HG02938 (cell line): ENCODE results near the gene MRPL22.
"Not testable (repeated sequence)": the region's sequence is repeated elsewhere in the genome, so short reads cannot be mapped to it uniquely, and the experiment has no call there.

Source experiments
- ATAC-seq: cut with Tn5 transposase; IDR thresholded peaks from one replicate; pipeline ENCODE4 v1.9.1; 2021; ENCODE audit warnings: mild to moderate bottlenecking, moderate library complexity; ENCODE audit not compliant: unreplicated experiment

The MRPL22 gene

DNA sequence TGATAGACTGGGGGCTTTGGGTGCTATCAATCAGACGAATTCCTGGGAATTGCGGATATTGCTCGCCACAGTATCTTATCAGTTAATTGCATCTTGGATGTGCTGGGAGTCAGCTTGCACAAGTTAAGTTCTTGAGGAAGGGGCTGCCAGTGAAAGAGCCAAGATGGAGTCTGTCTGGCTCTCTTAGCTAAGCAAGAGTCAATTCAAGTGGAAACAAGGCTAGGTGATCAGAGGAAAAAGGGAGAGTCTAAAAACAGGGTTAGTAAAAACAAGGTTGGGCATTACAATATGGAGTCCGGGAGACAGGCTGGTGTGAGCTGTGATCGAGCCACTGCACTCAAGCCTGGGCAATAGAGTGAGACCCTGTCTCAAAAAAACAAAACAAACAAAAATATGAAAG lies 1.5 kb upstream of the MRPL22 start:
- not testable (repeated sequence) for ATAC-seq

DNA sequence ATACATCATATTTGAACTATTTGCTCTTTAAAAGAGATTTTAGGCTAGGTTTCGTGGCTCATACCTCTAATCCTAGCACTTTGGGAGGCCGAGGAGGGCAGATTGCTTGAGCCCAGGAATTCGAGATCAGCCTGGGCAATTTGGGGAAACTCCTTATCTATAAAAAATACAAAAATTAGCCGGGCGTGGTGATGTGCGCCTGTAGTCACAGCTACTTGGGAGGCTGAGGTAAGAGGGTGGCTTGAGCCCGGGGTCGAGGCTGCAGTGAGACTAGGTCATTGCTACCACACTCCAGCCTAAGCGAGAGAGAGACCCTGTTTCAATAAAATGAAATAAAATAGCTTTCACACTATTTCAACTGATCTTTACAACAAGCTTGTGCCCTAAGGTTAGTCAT lies 500 bp upstream of the MRPL22 start:
- ATAC-seq, result no peak

DNA sequence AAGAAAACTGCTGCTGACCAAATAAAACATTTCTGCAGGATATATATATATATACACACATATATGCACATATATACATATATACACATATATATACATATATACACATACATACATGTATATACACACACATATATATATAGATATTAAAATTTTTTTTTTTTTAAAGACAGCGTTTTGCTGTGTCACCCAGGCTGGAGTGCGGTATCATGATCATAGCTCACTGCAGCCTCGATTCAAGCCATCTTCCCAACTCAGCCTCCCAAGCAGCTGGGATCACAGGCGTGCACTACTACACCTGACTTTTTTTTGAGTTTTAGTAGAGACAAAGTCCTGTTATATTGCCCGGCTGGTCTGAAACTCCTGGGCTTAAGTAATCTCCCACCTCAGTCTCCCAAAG lies 2.7 kb downstream of the MRPL22 start:
- ATAC-seq, result no peak

DNA sequence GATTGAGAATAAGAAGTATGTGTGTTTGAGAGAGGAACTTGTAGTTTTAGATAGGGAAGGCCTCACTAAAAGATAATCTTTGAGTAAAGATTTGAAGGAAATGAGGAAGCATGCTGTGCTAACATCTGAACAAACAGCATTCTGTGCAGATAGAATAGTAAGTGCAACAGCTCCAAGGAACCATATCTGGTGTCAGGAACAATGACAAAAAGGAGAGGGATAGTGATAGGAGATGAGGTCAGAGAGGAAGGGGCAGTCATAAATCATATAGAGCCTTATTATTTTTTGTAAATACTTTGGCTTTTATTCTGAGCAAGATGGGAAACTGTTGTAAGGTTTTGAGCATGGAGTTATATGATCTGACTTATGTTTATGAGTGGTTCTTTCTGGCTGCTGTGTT lies 3.8 kb downstream of the MRPL22 start:
- ATAC-seq, result no peak

DNA sequence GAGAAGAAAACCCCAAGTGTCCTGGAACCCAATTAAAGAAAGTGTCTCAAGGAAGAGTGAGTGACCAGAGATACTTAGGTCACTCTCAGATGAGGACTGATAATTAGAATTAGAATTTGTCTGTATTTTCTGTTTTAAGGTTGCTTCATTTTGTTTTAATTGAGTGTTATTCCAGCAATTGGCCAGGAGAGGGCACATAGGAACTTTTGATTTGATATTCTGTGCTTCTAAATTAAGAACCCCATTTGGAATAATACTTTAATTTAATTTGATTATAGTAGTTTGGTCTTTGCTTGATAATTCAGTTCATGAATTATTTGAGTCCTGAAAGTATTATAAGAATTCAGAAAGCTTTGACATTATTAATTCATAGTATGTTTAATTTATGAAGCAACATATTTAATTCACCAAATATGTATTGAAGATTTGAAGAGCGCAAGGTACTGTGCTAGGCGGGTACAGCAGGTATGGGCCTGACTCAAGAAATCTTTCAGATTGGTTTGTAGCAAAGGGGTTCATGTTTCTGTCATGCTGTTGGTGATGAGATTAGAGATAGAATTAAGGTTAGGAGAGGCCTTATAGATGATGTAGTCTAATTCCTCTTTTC lies 4.9 kb downstream of the MRPL22 start:
- ATAC-seq, result no peak

DNA sequence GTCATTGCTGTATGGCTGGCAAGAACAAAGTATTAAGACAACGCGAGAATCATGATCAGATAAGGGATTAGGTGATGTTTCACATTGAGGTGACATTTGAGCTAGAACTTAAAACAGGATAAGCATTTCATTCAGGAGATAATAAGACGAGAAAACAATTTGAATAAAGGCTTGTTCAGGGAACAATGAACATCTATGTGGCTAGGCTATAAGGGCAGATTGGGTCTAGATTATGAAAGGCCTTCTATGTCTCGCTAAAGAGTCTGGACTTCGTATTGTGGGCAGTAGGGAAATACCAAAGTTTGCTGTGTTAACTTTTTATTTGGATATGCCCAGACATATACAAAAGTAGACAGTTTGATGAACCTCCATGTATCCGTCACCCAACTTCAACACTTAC lies 6.9 kb downstream of the MRPL22 start:
- ATAC-seq, result no peak

DNA sequence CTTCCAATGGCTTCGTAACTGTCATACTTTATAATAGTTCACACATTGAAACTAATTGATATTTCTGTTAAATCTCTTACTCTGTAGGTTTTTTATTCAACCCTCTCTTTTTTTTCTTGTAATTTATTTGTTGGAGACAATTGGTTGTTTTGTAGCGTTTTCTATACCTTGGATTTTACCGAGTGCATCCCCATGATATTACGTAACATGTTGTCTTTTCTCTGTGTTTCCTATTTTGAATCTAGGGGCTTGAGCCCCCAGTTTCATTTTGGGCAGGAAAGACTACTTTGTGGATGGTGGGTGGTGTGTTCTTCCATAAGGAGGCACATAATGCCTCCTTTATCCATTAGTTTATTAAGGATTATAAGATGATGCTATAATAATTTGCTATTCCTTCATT lies 7.4 kb downstream of the MRPL22 start:
- no peak for ATAC-seq

DNA sequence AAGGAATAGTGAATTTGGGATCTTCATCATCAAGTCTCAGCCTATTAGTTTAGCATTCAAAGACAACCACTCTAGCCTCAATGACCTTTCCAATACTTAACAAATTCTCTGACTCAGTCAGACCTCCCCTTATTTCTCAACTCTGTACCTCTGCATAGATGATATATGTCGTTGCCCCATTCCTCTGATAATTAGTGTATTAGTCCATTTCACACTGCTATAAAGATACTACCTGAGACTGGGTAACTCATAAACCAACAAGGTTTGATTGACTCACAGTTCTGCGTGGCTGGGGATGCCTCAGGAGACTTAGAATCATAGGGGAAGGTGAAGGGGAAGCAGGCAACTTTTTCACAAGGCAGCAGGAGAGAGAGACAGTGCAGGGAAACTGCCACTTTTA lies 8.9 kb downstream of the MRPL22 start:
- no peak for ATAC-seq

DNA sequence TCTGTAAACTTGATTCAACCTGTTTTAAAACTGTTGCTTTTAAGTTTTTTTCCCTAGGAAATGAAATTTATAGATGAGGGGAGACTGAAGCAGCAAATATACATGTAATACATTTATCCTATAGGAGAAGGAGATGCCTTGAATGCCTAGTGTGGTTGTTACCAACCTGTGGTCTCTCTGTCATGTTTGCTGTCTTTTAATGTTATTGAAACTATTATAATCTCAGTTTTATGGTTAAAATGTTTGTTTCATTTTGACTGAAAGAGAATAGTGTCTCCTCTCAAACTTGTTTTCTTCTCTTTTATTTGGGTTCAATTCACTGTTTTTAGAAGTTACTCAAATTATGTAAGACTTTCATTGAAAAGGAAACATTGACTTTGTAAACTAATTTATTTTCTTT lies 15.8 kb downstream of the MRPL22 start:
- no peak for ATAC-seq

DNA sequence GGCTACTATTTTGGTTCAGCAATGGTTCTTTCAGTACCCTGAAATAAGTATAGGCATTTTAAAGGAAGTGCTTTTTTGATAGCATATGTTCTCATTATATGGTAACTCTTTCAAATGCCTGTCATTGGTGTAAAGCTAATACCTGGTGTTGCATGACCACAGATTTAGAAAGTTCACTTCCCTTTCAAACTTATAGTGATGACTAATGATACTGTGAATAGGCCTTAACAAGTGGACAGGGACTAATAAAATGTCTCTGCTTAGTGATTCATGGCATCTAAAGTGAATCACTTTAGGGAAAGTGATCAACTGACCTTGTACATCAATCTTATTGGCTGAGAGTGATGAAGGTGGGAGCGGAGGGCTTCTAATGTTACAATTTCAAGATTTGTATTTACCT lies 21.6 kb downstream of the MRPL22 start:
- peak; percentile 100 for ATAC-seq

DNA sequence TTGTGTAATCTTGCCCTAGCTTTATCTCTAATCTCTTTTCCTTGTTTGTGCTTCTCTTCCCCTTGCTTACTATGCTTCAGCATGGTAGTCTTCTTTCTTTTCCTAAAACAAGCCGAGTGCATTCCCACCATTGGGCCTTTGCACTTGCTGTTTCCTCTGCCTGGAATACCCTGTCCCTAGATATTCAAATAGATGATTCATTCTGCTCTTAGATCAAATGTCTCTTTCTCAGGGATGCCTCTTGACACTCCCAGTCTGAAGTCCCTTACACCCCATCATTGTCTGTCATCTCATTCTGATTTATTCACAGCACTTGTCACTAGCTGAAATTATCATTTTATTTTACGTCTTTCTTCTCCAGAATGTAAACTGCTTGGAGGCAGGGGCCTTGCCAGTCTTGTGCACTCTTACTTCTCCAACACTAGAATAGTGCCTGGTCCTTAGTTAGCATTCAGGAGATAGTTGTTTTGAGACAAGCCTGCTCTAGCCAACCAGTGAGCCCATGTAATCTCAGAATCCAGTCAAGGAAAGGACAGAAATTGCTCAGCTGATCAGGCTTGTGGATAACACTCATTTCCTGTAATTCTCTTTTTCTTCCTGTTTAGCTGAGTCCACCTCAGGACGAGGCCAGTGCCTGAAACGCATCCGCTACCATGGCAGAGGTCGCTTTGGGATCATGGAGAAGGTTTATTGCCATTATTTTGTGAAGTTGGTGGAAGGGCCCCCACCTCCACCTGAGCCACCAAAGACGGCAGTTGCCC lies 25.4 kb downstream of the MRPL22 start:
- no peak for ATAC-seq

DNA sequence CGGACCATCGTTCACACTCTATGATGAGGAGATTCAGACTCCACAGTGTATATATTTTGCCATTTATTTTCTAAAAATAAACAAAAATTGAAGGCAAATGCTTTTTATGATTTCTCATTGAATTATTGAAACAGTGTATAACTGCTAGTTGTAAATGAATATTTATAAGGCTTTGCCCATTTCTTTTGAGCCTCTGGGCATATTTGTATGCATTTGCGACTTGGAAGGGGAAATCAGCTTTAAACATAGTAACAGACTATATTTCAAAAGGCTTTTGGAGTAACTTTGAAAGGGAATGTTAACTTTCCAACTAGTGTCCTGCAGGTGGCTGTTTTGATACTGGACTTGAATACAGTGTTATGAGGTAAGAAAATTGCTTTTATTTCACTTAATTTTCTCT lies 26.0 kb downstream of the MRPL22 start:
- ATAC-seq, result no peak

DNA sequence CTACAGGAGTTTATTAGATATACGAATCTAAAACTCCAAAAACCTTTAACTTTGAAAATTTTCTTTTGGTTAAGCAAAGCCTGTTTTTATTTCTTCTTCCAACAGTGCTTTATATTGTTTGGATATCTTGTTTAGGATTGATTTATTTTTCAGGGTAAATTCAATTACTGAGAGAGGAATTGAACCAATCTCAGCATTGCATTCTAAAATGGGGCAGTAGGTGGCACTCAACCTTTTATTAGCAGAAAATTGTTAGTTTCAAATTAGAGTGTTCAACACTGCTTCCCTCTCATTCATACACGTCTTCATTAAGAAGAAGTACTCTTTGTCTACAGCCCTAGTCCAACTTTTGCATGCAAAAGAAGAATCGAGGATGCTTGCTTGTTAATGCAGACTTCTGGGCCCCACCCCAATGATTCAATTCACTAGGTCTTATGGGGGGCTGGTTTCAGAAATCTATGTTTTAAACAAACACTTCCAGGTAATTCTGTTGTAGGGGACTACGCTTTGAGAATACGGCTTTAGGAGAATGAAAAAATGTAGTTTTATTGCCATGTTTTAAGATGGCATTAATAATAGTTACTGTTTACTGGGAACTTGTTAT lies 26.6 kb downstream of the MRPL22 start:
- no peak for ATAC-seq

DNA sequence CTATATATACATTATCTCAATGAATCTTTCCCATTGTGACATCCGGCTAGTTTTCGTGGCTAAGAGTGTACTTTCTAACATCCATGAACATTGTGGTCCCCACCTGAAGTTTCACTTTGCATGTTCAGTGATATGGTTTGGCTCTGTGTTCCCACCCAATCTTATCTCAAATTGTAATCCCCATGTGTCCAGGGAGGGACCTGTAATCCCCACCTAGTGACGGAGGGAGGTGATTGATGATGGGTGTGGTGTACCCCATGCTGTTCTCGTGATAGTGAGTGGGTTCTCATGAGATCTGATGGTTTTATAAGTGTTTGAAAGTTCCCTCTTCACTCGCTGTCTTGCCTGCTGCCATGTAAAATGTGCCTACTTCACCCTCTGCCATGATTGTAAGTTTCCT lies 28.1 kb downstream of the MRPL22 start:
- ATAC-seq, result no peak

DNA sequence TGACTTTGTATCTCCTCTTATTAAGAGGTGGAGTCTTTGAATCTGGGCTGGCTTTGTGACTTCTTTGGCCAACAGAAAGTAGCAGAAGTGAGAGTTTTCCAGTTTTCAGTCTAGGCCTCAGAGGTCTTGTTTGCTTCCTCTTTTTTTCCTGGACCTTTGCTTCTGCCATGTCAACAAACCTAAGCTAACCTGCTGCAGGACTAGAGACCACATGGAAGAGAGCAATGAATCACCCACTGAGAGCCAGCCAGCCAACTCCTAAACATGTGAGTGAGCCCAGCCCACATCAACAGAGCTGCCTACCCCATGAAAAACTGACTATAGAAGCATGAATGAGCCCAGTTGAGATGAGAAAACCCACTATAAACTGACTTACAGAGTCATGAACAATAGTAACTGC lies 29.9 kb downstream of the MRPL22 start:
- no peak for ATAC-seq

DNA sequence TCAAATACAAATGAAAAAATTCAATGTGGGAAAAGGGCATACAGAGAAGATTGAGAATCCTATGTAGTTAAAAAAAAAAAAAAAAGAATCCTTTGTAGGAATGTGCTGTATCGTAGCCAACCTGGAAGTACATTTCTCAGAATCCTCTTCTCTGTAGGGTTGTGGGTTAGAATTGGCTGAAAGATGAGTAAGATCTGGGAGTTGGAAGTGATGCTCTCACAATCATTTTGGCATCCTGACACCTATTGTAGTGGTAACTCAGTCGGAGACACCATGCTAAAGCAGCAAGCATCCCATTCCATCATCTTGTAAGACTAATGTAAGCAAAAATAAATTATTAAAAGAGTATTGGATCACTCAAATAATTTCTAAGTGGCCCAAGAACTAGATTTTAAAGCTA lies 30.6 kb downstream of the MRPL22 start:
- no peak for ATAC-seq

DNA sequence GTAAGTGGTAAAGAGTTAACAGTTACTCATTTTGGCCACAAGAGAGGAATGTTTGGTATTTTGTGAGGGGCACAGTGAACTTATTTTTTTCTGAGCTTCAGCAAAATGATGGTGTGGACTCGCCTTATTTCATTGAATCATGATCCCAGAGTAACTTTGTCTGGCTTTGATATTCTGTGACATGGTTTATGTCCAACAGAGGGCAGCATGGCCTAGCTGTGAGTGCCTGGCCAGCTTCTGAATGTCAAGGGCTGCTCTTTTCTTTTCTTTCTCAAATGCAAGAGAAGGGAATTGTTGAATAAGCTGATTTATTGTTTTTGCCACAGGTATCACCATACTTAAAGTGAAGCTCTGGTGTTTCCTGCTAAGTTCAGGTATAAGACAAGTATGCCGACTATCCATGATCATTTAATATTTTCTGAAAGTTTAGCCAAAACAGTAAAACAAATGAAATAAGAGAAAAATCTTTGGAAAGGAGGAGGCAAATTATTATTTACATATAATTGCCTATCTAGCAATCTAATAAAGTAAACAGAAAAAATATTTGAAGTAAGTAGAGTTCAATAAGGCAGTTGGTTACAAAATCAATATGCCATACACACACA lies 31.7 kb downstream of the MRPL22 start:
- no peak for ATAC-seq

DNA sequence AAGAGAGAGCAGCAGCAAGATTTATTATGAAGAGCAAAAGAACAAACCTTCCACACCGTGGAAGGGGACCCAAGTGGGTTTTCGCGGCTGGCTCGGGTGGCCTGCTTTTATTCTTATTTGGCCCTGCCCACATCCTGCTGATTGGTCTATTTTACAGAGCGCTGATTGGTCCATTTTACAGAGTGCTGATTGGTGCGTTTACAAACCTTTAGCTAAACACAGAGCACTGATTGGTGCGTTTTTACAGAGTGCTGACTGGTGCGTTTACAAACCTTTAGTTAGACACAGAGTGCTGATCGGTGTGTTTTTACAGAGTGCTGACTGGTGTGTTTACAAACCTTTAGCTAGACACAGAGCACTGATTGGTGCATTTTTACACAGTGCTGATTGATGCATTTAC lies 35.2 kb downstream of the MRPL22 start:
- not testable (repeated sequence) for ATAC-seq

DNA sequence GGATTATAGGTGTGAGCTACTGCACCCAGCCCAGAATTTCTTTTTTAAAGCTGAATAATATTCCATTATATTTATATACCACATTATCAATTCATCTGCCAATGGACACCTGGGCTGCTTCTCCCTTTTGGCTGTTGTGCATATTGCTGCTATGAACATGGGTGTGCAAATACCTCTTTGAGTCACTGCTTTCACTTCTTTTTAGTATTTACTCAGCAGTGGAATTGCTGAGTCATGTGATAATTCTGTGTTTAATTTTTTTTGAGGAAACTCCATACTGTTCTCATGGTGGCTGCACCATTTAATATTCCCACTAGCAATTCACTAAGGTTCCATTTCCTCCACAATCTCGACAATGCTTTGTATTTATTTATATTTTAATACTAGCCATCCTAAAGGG lies 36.5 kb downstream of the MRPL22 start:
- no peak for ATAC-seq

DNA sequence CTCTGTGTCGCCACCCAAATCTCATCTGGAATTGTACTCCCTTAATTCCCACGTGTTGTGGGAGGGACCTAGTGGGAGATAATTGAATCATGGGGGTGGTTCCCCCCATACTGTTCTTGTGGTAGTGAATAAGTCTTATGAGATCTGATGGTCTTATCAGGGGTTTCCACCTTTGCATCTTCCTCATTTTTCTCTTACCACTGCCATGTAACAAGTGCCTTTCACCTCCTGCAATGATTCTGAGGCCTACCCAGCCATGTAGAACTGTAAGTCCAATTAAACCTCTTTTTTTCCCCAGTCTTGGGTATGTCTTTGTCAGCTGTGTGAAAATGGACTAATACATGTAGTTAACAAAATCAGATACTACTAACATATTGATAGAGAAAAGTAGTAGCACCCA lies 37.4 kb downstream of the MRPL22 start:
- not testable (repeated sequence) for ATAC-seq

DNA sequence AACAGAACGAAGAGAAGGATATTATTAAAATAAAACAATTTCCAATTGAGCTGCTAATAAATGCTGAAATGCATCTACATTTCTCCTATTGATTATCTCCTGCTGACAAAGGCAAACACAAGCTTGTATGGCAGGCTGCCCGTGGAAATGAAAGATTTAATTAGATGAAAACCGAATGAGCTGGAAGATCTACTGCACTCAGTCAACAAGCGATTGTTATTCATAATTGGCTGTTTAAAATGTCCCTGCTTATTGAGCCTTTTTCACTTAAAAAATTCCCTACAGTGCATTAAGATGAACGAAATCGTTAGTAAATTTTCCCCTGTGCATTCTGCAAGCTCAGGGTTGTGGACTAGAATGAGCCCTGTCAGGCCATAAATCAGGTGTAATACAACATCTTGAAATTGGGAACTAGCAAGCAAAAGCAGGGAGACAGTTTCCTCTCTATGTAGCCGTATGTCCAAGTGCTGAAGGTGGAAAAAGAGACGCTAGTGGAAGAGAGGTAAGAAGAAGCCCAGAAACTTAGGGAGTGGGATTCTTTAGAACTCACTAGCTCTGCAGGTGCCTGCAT lies 44.2 kb downstream of the MRPL22 start:
- ATAC-seq, result no peak

DNA sequence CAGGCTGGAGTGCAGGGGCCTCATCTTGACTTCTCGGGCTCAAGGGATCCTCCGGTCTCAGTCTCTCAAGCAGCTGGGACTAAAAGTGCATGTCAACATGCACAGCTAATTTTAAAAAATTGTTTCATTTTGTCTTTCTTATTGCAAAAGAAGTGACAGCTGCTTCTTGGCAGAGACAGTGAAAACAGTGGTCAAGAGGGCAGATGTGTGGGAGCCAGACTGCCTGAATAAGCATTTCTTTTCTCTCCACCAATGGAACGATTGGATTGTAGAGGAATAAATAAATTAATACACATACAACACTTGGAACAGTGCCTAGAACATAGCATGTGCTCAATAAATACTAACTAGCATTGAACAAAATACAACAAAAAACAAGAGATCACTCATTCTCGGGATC lies 45.3 kb downstream of the MRPL22 start:
- ATAC-seq, result no peak
